ENCODE data around the gene TBL2. TPM values are rescaled to one million over a fixed set of nuclear protein-coding genes. Genes with fewer than 3 reads are reported as not detected.

The TBL2 gene
- total RNA-seq = 102 and 150 TPM in 2 replicates

GRCh38 chr7:73578342-73579128, at the start of gene TBL2:
TSS of gene TBL2 (minus strand) at chr7:73578579. CDS start at chr7:73578549, 30 bp downstream.

GRCh38 chr7:73623798-73624668, 45.7 kb upstream of the TBL2 start, which contains the start of gene MLXIPL:
TSS of gene MLXIPL (minus strand) at chr7:73624522. CDS start at chr7:73624492, 30 bp downstream.

GRCh38 chr7:73557397-73558257, 20.8 kb downstream of the TBL2 start, which contains the start of gene BCL7B:
TSS of gene BCL7B (minus strand) at chr7:73557690. CDS start at chr7:73557578, 112 bp downstream.

GRCh38 chr7:73522105-73522872, 56.1 kb downstream of the TBL2 start, which contains the start of gene BAZ1B:
TSS of gene BAZ1B (minus strand) at chr7:73522293. CDS start at chr7:73521933, 360 bp downstream.

Other genes starting within 250 kb of the TBL2 start
- gene FZD9, start 144.8 kb downstream of the TBL2 start, total RNA-seq = 0.65 and 1.6 TPM in 2 replicates
- 47.4 and 52.7 TPM in 2 replicates for gene BAZ1B, start 56.3 kb downstream of the TBL2 start, total RNA-seq
- 24.0 and 24.9 TPM in 2 replicates for gene BCL7B, start 20.9 kb downstream of the TBL2 start, total RNA-seq
- 0.03 and 0.39 TPM in 2 replicates for gene MLXIPL, start 45.9 kb upstream of the TBL2 start, total RNA-seq
- 4.1 and 5.7 TPM in 2 replicates for gene VPS37D, start 89.3 kb upstream of the TBL2 start, total RNA-seq
- gene DNAJC30, start 104.9 kb upstream of the TBL2 start, total RNA-seq = 3.0 and 3.5 TPM in 2 replicates
- gene BUD23, start 105.0 kb upstream of the TBL2 start, total RNA-seq = 37.6 and 43.0 TPM in 2 replicates
- 23.0 and 40.8 TPM in 2 replicates for gene STX1A, start 141.1 kb upstream of the TBL2 start, total RNA-seq
- 6.5 and 7.5 TPM in 2 replicates for gene ABHD11, start 160.2 kb upstream of the TBL2 start, total RNA-seq
- gene CLDN3, start 191.7 kb upstream of the TBL2 start, total RNA-seq = not detected in 2 replicates